Omental fat pad (tissue), 4 donors: ENCODE results near the gene KCNT1. TPM values are rescaled to one million over a fixed set of nuclear protein-coding genes. Genes with fewer than 3 reads are reported as not detected.

ENCODE experiments used
- ATAC-seq: fragments of 150-250 bp; one replicate; pipeline ENCODE4 v1.9.1; 2016; ENCODE audit warnings: mild to moderate bottlenecking, moderate library complexity; ENCODE audit not compliant: low FRiP score
- DNase-seq: peaks from one replicate; pipeline ENCODE4 v3.0.0-alpha.2; 2019; ENCODE audit warnings: low spot score
- total RNA-seq, 4 donors: library from RNA; depleted of rRNA; stranded (reverse); fragments of >200 nt; gene quantifications; one replicate each; pipeline ENCODE4 v1.1.0, GENCODE V29; 2016
- TF ChIP-seq, protein P1 (sequence below), 3 donors: fragments of 450-650 bp; IDR thresholded peaks; one replicate each; pipeline ENCODE4 v1.5.1; 2016 to 2017; ENCODE audit warnings: antibody characterized with exemption in 3 of 3, mild to moderate bottlenecking in 3 of 3, moderate library complexity in 2 of 3

Gene KCNT1
- total RNA-seq, 4 donors from 2014 or later, result 0.24 to 0.95 TPM; not detected in 2

- no peak for ATAC-seq
- TF ChIP-seq, protein P1, sequence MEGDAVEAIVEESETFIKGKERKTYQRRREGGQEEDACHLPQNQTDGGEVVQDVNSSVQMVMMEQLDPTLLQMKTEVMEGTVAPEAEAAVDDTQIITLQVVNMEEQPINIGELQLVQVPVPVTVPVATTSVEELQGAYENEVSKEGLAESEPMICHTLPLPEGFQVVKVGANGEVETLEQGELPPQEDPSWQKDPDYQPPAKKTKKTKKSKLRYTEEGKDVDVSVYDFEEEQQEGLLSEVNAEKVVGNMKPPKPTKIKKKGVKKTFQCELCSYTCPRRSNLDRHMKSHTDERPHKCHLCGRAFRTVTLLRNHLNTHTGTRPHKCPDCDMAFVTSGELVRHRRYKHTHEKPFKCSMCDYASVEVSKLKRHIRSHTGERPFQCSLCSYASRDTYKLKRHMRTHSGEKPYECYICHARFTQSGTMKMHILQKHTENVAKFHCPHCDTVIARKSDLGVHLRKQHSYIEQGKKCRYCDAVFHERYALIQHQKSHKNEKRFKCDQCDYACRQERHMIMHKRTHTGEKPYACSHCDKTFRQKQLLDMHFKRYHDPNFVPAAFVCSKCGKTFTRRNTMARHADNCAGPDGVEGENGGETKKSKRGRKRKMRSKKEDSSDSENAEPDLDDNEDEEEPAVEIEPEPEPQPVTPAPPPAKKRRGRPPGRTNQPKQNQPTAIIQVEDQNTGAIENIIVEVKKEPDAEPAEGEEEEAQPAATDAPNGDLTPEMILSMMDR (IDR thresholded peaks at IDR 0.05), result no peak
- no peak for DNase-seq
These were observed 8.2 kb upstream of the KCNT1 start for GRCh38 chr9:135693771-135694170.

GRCh38 chr9:135694414-135694813 lies 7.6 kb upstream of the KCNT1 start:
- DNase-seq (no peak), ATAC-seq (no peak)
- TF ChIP-seq, protein P1 (IDR thresholded peaks at IDR 0.05), result no peak

GRCh38 chr9:135695036-135695435 lies 6.9 kb upstream of the KCNT1 start:
- ATAC-seq (no peak), DNase-seq (no peak)
- TF ChIP-seq, protein P1 (IDR thresholded peaks at IDR 0.05), result no peak

- ATAC-seq, result no peak
- TF ChIP-seq, protein P1 (IDR thresholded peaks at IDR 0.05), result no peak
These were observed 6.3 kb upstream of the KCNT1 start for GRCh38 chr9:135695642-135696041.

DNA sequence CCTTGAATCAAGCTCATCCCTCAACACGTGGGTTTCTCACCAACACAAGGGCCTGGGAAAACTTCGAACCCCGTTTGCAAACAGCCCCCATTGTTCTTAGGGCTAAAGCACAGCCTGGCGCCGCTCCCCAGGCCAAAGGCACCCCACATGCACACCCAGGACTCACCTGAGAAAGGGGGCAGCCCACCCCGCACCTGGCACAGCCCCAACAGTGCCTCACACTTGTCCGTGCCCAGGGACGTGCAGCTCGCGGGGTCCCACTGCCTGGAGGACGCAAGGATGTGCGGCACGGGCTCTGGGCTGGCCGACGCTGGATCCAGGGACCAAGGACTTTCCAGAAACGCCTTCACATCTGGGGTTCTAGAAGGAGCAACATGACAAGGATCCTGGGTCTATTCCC lies 5.5 kb upstream of the KCNT1 start:
- TF ChIP-seq, protein P1 (IDR thresholded peaks at IDR 0.05), result no peak
- DNase-seq (no peak), ATAC-seq (no peak)

More at GRCh38 chr9:135695642-135696041, 6.3 kb upstream of the KCNT1 start:
- no peak for DNase-seq

DNA sequence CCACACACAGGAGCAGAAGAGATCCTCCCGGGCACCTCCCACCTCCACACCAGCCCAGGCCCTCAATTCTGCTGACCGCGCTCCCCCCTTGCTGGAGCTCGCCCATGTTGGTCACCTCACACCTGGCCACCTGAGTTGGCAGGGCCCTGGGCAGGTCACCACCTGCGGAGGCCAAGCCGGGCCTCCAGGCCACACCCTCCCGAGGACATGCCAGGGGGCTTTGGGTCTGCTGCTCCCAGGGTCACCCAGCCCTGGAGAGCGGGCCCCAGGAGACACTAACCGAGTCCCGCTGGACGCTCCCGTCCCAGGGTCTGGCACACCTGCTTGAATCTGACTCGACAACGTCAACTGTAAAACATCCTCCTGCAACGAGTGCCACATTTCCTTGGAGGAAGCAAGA lies 4.8 kb upstream of the KCNT1 start:
- TF ChIP-seq, protein P1 (IDR thresholded peaks at IDR 0.05), result no peak
- DNase-seq (no peak), ATAC-seq (no peak)

GRCh38 chr9:135698236-135698635 lies 3.7 kb upstream of the KCNT1 start:
- DNase-seq (no peak), ATAC-seq (no peak)
- TF ChIP-seq, protein P1 (IDR thresholded peaks at IDR 0.05), result no peak
